Muscle layer of duodenum (tissue), 2 donors: ENCODE results near the gene FRA10AC1.

Experiments
- H3K27ac ChIP-seq: one replicate; pipeline ENCODE4 v1.7.0; 2013; ENCODE audit warnings: mild to moderate bottlenecking, low read length
- H3K27me3 ChIP-seq: one replicate; pipeline ENCODE4 v1.7.0; 2013; ENCODE audit warnings: low read depth, mild to moderate bottlenecking, control low read depth, low read length
- H3K36me3 ChIP-seq, 2 donors: one replicate each; pipeline ENCODE4 v1.7.0; 2013; ENCODE audit warnings: low read length in 2 of 2, control low read depth in 1 of 2, mild to moderate bottlenecking in 1 of 2; ENCODE audit not compliant: insufficient read depth in 2 of 2, control insufficient read depth in 1 of 2
- H3K4me1 ChIP-seq, 2 donors: one replicate each; pipeline ENCODE4 v1.7.0; 2013; ENCODE audit warnings: low read length in 2 of 2, mild to moderate bottlenecking in 2 of 2, control low read depth in 1 of 2, moderate library complexity in 1 of 2; ENCODE audit not compliant: insufficient read depth in 2 of 2, control insufficient read depth in 1 of 2
- H3K4me3 ChIP-seq, 2 donors: one replicate each; pipeline ENCODE4 v1.7.0; 2013; ENCODE audit warnings: low read length in 2 of 2, low read depth in 1 of 2, mild to moderate bottlenecking in 1 of 2
- H3K9me3 ChIP-seq, 2 donors: one replicate each; pipeline ENCODE4 v1.7.0; 2013; ENCODE audit warnings: low read length in 2 of 2, control low read depth in 1 of 2, mild to moderate bottlenecking in 1 of 2; ENCODE audit not compliant: control insufficient read depth in 1 of 2
- donor health status: healthy.

Gene FRA10AC1

DNA sequence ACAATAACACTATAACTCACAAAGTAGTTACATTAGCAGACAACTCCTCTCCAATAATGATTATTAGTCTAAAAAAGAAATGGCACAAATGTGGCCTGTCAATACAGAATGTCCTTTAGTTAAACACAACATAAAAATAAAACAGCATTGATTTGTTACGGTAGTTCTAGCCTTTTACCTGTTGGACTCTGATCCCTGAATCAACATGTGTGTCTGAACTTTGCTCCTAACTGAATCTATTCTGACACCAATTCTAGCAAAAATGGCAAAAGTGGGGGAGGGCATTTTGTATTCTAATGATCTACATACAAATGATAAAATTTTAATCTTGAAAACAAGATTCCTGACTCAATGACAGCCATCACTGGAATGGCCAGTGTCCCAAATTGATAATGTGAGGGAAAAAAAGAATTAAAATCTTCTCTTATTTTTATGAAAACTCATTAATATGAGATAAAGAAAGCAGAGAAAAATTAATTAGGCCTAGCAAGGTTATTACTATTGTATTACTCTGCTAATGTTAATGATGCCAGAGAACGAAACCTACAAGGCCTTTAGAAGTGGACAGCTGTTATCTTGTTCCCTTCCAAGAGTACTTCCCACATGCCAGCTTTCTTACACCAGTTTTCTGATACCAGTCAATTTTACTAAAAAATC, 30.2 kb downstream of the FRA10AC1 start:
- Histone ChIP-seq H3K9me3 (no peaks in the 10 kb centered on the region), H3K27me3 (no peaks in the 10 kb centered on the region), H3K27ac (no peak overlapping the region), H3K36me3 (peaks cover 36 to 62% of the 10 kb centered on the region in 2 donors), H3K4me3 (no peak overlapping the region), H3K4me1 (no peaks in the 10 kb centered on the region)

DNA sequence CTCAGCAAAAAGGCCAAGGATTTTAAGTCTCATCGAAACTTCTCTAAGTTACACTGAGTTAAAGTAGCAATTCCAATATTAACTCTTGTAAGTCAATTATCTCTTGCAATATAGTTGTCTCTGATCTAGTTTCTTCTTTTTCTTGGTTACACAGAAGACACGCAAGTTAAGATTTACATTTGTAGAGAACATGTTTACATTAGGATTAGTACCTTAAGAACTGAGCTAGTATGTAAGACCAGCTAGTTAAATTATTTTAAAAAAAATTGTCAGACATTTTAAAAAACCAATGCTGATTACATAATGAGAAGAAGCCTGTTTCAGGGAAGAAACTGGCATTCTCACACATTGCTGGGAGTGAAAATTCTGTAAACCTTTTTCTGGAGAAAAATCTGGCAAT, 31.4 kb downstream of the FRA10AC1 start:
- H3K36me3 ChIP-seq, result peaks cover 42 to 68% of the 10 kb centered on the region in 2 donors
- H3K27ac ChIP-seq, result no peak overlapping the region
- H3K9me3 ChIP-seq, result no peaks in the 10 kb centered on the region
- no peaks in the 10 kb centered on the region for H3K4me1 ChIP-seq
- no peaks in the 10 kb centered on the region for H3K27me3 ChIP-seq
- no peak overlapping the region for H3K4me3 ChIP-seq

DNA sequence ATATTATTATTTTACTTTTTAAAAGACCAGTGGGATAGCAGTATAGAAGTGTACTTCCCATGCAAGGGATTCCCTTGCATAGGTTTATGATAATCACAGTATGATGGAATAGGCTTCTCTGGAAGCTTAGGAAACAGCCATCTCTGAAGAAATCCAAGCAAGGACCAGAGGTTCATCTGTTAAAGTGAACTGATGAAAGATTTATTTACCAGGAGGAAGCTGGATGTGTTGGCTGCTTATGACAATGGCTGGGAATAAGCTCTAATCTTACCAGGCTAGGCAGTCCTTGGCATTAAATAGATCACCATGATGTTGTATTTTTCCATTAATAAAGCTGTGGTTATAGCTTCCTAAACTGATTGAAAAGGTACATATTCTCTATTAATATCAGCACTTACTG, 32.0 kb downstream of the FRA10AC1 start:
- Histone ChIP-seq H3K9me3 (no peaks in the 10 kb centered on the region), H3K36me3 (peaks cover 42 to 68% of the 10 kb centered on the region in 2 donors)

DNA sequence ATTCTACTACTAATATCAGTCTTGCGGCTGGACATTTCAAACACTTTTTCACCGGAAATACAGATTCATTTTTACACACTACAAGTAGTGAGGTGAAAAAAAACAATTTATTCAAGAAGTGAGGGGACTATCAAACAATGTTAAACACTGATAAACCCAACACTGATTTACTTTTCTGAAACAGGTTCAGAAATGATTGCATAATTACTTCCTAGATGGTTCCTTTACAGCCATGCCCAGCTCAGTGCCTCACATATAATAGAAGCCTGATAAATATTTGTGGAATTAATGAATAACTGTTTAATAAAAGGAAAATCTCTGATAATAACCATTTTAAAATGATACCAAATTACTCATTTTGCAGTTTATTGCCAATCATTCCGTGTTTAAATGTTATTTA, 34.6 kb downstream of the FRA10AC1 start:
- Histone ChIP-seq H3K4me3 (no peak overlapping the region), H3K4me1 (no peaks in the 10 kb centered on the region), H3K36me3 (peaks cover 30 to 57% of the 10 kb centered on the region in 2 donors), H3K27me3 (no peaks in the 10 kb centered on the region), H3K9me3 (no peaks in the 10 kb centered on the region), H3K27ac (no peak overlapping the region)

More for the DNA sequence above, 32.0 kb downstream of the FRA10AC1 start:
- H3K27me3 ChIP-seq, result no peaks in the 10 kb centered on the region
- no peaks in the 10 kb centered on the region for H3K4me1 ChIP-seq
- no peak overlapping the region for H3K27ac ChIP-seq
- H3K4me3 ChIP-seq, result no peak overlapping the region

DNA sequence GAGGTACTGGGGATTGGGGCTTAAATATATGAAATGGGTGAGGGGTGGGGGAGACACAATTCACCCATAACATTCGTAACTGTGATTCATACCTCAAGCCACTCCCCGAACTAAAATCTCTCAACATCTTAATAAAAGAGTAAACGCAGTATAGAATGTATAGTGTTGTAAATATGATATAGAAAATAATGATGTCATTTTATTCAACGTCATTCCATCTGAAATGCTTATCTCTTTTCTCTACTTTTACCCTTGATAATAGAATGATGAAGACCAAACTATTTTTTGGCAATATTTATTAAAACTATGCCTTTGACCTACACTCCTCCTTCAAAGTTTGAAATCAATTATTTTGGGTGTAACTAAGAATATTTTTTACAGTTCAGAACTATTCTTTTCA, 36.4 kb downstream of the FRA10AC1 start:
- peaks cover 30 to 59% of the 10 kb centered on the region in 2 donors for H3K36me3 ChIP-seq

DNA sequence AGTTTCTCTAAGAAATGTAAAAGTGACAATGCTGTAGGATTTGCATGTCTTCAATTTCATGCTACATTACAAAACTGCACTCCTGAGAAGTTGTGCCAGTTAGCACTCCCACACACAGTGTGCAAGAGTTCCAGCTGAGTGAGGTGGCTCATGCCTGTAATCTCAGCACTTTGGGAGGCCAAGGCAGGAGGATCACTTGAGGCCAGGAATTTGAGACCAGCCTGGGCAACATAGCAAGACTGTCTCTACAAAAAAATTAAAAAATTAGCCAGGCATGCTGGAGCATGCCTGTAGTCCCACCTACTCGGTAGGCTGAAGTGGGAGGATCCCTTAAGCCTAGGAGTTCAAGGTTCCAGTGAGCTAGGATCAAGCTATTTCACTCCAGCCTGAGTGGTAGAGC, 44.6 kb downstream of the FRA10AC1 start:
- Histone ChIP-seq H3K4me3 (no peak overlapping the region), H3K36me3 (peaks cover 0 to 15% of the 10 kb centered on the region in 2 donors), H3K9me3 (no peaks in the 10 kb centered on the region), H3K27ac (no peak overlapping the region), H3K4me1 (no peaks in the 10 kb centered on the region), H3K27me3 (no peaks in the 10 kb centered on the region)

More for the DNA sequence above, 36.4 kb downstream of the FRA10AC1 start:
- Histone ChIP-seq H3K4me1 (no peaks in the 10 kb centered on the region), H3K27ac (no peak overlapping the region), H3K27me3 (no peaks in the 10 kb centered on the region), H3K9me3 (no peaks in the 10 kb centered on the region), H3K4me3 (no peak overlapping the region)

DNA sequence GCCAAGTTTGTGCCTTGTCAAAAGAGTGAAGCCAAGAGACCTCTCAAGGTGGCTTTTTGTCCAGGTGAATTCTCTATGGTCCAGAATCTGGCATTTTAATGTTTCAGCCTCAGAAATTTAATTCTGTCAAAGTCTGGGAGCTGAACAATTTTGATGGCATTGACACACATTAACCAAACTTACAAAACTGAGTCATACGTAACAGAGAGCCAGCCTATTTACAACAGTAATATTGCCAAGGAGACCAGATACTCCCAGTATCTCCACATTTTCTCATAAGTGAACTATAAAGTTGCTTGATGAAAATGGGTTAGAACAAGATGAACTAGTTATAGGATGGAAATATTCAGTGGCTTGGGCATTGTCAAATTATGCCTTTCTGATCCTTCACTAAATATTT, 46.2 kb downstream of the FRA10AC1 start:
- Histone ChIP-seq H3K27me3 (no peaks in the 10 kb centered on the region), H3K27ac (no peak overlapping the region), H3K36me3 (peaks cover 0 to 13% of the 10 kb centered on the region in 2 donors), H3K4me1 (no peaks in the 10 kb centered on the region), H3K4me3 (no peak overlapping the region), H3K9me3 (no peaks in the 10 kb centered on the region)

DNA sequence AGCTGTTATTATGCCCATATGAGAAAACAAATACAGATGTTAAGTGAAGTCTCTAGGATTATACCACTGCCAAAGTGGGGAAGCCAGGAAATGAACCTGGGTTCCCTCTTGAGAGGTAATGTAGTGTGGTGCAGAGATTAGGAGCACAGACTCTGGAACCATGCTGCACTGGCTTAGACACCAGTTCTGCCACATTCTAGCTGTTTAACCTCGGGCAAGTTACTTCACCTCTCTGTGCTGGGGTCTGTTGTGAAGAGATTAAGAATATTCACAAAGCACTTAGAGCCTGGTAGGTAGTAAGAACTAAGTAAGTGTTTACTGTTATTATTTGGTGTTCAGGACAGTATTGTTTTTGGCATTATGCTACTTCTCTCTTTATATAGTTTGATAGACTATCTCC, 48.2 kb downstream of the FRA10AC1 start:
- no peaks in the 10 kb centered on the region for H3K27me3 ChIP-seq
- no peak overlapping the region for H3K27ac ChIP-seq
- no peak overlapping the region for H3K4me3 ChIP-seq
- no peaks in the 10 kb centered on the region for H3K9me3 ChIP-seq
- H3K36me3 ChIP-seq, result no peaks in the 10 kb centered on the region
- H3K4me1 ChIP-seq, result no peaks in the 10 kb centered on the region

DNA sequence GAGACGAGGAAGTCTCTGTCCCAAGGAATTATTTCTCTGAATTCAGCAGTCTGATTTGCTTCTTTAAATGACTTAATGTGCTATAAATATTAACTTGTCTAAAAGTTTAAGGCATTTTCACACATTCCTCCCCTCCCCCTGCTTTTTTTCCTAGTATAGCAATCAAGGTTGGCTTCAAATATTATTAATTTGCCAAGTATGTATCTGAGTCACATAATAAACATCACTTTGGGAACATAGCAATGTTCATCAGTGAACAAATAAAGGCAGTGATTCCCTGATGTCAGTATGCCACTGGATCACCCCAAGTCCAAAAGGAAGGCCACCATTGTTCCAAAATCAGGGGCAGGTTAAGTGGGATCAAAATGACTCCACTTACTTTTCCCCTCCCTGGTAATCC, 49.5 kb downstream of the FRA10AC1 start:
- Histone ChIP-seq H3K4me3 (no peak overlapping the region), H3K4me1 (no peaks in the 10 kb centered on the region), H3K27me3 (no peaks in the 10 kb centered on the region), H3K9me3 (no peaks in the 10 kb centered on the region), H3K36me3 (no peaks in the 10 kb centered on the region), H3K27ac (no peak overlapping the region)

DNA sequence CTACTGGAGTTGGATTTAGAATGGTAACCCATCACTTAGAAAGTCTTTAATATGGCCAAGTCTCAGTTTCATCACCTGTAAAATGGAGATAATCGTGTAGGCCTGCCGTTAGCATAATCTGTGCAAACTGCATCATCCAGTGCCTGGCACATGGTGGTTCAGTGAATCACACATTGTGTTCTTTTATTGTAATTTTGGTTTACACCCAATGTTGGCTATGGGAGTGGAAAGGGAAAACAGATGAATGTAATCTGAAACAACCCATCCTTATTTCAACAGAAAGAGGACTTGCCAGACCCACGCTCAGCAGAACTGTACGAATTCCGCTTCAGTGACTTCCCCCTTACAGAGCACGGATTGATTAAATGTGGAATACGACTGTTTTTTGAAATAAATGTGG, 62.6 kb downstream of the FRA10AC1 start:
- no peak overlapping the region for H3K4me3 ChIP-seq
- no peaks in the 10 kb centered on the region for H3K9me3 ChIP-seq
- H3K36me3 ChIP-seq, result no peaks in the 10 kb centered on the region
- H3K27ac ChIP-seq, result no peak overlapping the region
- H3K27me3 ChIP-seq, result no peaks in the 10 kb centered on the region
- H3K4me1 ChIP-seq, result no peaks in the 10 kb centered on the region

DNA sequence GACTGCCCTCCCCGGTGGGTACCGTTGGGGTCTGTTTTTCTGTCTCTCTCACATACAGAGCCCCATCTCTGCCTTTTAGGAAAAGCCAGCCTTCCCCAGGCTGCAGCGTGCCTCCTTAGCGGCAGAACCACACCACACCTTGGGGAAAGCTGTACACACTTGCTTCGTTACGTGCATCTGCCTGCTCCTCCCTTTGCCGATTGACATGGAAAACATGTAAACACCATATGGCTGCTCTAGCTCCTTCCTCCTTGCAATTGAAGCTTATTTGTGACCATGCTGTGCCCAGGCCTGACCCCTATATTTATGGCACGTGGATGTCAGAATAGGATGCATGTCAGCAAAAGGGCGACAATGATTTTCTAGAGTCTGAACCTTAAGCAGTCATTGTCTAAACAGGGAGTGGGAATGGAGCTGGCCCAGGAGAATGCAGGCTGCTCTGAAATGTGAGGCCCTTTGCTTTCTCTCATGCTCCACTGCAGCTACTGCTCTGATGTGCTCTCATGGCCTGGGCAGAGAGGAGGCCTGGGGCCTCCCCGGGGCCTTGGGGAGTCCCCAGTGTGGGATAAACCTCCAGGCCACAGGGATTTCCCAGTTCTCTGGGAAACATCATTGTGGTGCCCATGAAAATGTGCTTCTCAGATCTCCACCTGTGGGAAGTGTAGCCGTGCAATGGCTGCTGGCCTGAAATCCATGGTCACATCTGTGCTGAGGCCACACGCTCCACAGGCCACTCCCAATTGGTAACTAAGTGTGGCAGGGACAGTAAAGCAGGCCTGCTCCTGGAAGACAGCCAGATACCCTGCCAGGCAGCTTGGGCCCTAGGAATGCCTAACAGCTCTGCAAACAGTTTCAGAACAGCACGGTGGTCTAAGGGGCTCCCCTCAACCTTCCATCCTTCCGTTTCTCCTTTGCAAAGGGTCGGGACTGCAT, 71.5 kb downstream of the FRA10AC1 start:
- Histone ChIP-seq H3K36me3 (no peaks in the 10 kb centered on the region), H3K4me3 (no peak overlapping the region), H3K4me1 (no peaks in the 10 kb centered on the region), H3K27me3 (no peaks in the 10 kb centered on the region), H3K9me3 (no peaks in the 10 kb centered on the region), H3K27ac (no peak overlapping the region)
